Colon (tissue), 2 donors: Measurements from ENCODE around the gene TRIM75.
"Not testable (repeated sequence)": the region's sequence is repeated elsewhere in the genome, so short reads cannot be mapped to it uniquely, and the experiment has no call there.

Source experiments
- FAIRE-seq: peaks from 2 replicates; lab custom pipeline; 2012; peaks lifted over from hg19 to GRCh38; lab: Jason Lieb, UNC
- donor health status: control.
- donor health status: control.

Gene TRIM75

DNA sequence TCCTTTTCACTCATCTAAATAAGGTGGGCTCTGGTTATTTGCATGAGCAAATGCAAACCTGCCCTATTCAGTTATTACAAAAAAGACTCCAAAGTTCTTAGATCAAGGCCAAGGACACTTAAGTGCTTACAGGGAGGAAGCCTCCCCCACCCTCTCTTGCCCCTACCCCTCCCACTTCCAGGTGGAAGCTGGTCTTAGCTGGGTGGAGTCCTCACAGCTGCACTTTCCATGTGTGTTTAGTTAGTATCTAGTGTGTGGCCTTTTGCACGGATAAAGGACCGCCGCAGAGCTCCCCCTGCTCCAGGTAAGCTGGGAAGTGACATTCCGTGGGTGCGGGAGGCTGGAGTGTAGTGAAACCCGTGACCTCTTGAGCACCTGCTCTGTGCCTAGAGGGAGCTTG, at the start of gene TRIM75:
Gene TRIM75, plus strand, starts transcription at position 222 of the 400 bp plus-strand sequence. CDS start 5,282 bp downstream, outside the sequence.
- FAIRE-seq = no peak

GRCh38 chr4:165005352-165005925, 48.2 kb upstream of the TRIM75 start:
- no peak for FAIRE-seq

GRCh38 chr4:165006456-165006855, 47.2 kb upstream of the TRIM75 start:
- FAIRE-seq = no peak

DNA sequence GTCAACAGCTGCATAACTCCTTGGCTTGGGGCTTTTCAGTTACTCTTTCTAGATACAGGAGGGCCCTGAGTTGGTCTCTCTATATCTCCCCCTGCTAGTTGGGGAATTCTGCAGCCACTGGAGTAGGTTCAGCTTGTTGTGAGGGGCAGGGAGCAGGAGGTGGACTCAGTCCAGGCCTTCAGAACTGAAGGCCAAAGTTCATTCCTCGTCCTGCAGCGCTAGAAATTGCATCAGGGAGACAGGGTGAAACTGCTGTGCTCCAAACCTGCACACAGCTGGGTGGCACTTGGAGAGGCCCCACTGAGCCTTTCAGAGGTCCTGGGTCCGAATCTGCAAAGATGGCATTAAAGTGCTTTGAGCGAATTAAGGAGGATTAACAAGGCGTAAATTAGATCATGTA, 46.8 kb upstream of the TRIM75 start:
- FAIRE-seq = no peak

DNA sequence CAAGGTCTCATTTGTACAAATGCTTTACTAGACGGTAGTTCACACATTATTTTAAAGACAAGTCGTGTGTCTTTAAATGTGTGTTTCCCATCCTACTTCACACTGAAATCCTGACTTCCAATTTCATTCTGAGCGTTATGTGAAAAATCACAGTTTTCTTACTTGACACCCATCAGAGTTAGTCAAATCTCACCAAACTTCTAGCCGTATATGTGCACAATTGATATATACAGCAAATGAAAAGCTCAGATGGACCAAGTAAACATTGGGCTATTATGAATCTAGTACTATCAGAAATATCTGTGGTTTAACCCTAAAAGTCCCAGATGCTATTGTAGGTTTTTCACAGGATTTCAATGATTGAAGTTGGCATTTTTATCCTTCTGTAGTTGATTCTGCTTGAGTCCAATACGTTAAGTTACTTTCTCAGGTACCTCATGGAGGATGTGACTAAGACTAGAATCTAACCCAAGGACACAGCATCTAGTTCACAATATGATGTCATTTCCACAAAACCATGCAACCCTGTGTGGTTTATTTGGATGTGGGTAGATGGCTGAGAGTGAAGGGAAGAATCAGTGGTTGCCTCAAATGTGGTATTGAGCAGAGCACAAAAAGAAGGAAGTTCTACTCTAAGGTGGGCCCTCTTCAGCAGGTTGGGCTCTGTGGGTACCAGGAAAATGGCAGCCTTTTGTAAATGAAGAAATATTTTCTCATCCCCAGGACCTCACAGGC, 44.0 kb upstream of the TRIM75 start:
- FAIRE-seq = no peak

- FAIRE-seq = no peak
Measured at GRCh38 chr4:165010487-165010886, 43.2 kb upstream of the TRIM75 start.

DNA sequence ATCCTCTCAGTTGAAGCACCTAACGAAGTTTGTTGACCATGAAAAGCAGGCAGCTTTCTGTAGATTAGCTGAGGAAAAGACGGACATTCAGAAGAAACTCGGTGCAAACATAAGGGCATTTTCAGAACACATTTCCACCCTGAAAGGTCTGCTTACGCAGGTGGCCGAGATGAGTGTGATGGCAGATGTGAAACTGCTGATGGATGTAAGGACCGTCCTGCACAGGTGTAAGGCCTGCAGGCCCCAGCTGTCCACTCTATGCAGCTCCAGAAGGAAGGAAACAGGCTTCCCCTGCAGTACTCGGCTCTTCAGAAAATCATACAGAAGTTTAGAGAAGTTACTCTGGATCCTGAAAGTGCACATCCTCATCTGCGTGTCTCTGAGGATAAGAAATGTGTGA, 42.7 kb upstream of the TRIM75 start:
- no peak for FAIRE-seq

GRCh38 chr4:165011403-165011802, 42.3 kb upstream of the TRIM75 start:
- FAIRE-seq = no peak

- no peak for FAIRE-seq
Measured at GRCh38 chr4:165013691-165014090, 40.0 kb upstream of the TRIM75 start.

DNA sequence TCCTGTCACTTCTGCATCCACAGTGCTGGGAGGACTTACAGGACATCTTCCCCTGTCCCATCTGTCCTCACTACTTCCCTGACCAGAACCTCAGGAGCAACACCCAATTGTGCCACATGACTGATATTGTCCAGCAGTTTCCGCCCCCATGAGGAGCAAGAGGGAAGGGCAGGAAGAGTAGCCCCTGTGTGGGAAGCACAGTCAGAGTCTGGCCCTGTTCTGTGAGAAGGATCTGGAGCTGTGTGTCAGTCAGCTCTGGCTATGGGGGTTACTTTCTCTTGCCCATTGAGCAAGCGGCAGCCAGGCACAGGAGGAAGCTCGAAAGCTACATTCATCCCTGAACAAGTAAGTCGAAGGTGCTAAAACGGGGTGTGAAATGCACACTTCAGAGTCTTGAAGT, 36.7 kb upstream of the TRIM75 start:
- no peak for FAIRE-seq

DNA sequence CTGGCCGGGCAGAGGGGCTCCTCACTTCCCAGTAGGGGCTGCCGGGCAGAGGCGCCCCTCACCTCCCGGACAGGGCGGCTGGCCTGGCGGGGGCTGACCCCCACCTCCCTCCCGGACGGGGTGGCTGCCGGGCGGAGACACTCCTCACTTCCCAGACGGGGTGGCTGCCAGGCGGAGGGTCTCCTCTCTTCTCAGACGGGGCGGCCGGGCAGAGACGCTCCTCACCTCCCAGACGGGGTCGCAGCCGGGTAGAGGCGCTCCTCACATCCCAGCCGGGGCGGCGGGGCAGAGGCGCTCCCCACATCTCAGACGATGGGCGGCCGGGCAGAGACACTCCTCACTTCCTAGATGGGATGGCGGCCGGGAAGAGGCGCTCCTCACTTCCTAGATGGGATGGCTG, 33.7 kb upstream of the TRIM75 start:
- not testable (repeated sequence) for FAIRE-seq

GRCh38 chr4:165025782-165026181, 27.9 kb upstream of the TRIM75 start:
- not testable (repeated sequence) for FAIRE-seq

DNA sequence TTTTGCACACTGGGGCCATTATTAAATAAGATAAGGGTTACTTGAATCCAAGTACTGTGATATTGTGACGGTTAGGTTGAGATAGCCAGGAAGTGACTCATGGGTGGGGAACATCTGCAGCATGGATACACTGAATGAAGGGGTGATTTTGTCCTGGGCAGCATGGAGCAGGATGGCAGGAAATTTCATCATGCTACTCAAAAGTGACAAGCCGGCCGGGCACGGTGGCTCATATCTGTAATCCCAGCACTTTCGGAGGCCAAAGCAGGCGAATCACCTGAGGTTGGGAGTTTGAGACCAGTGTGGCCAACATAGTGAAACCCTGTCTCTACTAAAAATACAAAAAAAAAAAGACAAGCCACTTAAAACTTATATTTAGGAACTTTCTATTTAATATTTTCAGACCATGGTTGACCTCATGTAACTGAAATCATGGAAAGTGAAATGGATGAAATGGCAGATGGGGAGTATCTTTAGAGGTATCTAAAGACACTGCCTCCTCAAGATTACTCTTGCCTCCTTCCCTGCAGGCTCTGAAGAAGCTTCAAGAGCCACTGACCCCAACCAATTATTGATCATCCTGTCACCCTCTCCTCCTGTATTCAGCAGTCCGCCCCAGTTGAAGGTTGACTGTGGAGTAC, 25.8 kb upstream of the TRIM75 start:
- no peak for FAIRE-seq

- no peak for FAIRE-seq
Measured at GRCh38 chr4:165031436-165032211, 22.0 kb upstream of the TRIM75 start, which contains the start of gene TRIM60. TRIM60 (plus strand) TSS chr4:165031999; CDS start chr4:165040073, 8,074 bp downstream.

DNA sequence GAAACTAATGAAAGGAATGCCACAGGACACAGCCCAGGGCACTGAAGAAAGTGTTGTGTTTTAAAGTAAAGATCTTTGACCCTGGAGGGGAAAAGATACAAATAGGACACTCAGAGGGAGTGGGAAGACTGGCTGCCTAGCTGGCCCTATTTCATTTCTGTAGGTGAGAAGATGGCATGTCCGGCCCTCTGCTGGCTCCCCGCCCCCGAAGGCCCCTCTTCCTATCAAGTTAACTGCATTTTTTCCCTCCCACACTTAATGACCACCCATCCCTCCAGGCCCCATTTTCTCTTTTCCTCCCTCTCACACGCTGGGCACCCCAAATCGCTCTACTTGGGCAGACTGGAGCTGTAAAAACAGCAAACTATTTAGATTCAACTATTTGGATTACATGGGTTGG, 5.5 kb upstream of the TRIM75 start:
- no peak for FAIRE-seq

GRCh38 chr4:165052627-165053026, 1.0 kb upstream of the TRIM75 start:
- FAIRE-seq = no peak

DNA sequence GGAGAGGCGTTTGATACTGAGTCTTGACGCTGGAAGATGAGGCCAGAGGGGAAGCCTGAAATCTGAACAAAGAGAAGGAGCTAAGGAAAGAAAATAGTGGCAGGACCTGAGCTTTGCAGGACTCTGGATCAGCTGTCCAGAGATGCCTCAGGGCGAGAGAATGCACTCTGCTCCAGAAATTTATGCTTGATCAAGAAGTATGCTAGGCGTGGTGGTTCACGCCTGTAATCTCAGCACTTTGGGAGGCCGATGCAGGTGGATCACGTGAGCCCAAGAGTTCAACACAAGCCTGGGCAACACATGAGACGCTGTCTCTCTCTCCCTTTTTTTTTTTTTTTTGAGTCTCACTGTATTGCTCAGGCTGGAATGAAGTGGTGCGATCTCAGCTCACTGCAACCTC, 1.9 kb downstream of the TRIM75 start:
- FAIRE-seq = no peak

- FAIRE-seq = no peak
Measured at GRCh38 chr4:165058666-165059065, 5.0 kb downstream of the TRIM75 start.

GRCh38 chr4:165059386-165059785, 5.7 kb downstream of the TRIM75 start:
- no peak for FAIRE-seq

- no peak for FAIRE-seq
Measured at GRCh38 chr4:165060938-165061337, 7.3 kb downstream of the TRIM75 start.

GRCh38 chr4:165070560-165070959, 16.9 kb downstream of the TRIM75 start:
- no peak for FAIRE-seq

DNA sequence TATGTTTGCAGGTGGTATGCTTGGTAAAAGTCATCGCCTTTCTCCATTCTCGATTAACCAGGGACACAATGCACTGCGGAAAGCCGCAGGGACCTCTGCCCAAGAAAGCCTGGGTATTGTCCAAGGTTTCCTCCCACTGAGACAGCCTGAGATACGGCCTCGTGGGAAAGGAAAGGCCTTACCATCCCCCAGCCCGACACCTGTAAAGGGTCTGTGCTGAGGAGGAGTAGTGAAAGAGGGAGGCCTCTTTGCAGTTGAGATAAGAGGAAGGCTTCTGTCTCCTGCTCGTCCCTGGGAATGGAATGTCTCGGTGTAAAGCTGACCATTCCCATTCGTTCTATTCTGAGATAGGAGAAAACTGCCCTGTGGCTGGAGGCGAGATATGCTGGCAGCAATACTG, 19.7 kb downstream of the TRIM75 start:
- FAIRE-seq = not testable (repeated sequence)
